GM18519 (cell line): ENCODE results near the gene PITRM1.

ENCODE experiments used
- ATAC-seq: cut with Tn5 transposase; IDR thresholded peaks from one replicate; pipeline ENCODE4 v1.9.1; 2021; ENCODE audit warnings: mild to moderate bottlenecking, moderate library complexity; ENCODE audit not compliant: unreplicated experiment, low FRiP score

PITRM1 gene

DNA sequence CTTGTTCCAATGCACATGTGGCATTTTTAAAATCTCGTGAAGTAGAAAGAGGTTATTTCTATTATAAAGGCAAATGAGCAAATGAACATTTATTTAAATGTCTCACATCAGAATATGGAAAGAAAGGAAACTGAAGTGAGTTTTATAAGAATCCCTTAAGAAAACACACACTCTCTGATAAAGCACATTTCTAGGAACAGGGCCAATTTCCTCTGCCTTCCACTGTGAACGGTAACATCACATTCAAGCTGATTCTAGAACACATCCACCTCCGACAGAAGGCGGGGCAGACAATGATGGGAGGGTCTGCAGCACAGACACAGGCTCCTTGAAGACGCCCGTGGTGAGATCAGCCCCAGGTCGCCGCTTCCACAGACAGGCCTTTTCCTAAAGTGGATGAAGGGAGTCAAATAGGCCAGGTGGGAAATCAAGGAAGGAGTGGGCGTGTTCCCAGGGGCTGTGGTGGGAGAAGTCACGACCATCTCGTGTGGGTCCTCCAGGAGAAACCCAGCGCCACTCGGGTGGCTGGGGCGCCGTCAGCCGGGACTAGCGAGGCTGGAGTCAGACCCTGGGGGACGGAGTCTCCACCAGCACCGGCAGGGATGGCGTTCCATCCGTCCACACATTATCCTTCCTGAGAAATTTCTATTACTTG lies 31.1 kb downstream of the PITRM1 start:
- ATAC-seq, result no peak

- ATAC-seq, result no peak
These were observed 32.3 kb downstream of the PITRM1 start for GRCh38 chr10:3140280-3140679.

- no peak for ATAC-seq
These were observed 33.2 kb downstream of the PITRM1 start for GRCh38 chr10:3139216-3139910.

DNA sequence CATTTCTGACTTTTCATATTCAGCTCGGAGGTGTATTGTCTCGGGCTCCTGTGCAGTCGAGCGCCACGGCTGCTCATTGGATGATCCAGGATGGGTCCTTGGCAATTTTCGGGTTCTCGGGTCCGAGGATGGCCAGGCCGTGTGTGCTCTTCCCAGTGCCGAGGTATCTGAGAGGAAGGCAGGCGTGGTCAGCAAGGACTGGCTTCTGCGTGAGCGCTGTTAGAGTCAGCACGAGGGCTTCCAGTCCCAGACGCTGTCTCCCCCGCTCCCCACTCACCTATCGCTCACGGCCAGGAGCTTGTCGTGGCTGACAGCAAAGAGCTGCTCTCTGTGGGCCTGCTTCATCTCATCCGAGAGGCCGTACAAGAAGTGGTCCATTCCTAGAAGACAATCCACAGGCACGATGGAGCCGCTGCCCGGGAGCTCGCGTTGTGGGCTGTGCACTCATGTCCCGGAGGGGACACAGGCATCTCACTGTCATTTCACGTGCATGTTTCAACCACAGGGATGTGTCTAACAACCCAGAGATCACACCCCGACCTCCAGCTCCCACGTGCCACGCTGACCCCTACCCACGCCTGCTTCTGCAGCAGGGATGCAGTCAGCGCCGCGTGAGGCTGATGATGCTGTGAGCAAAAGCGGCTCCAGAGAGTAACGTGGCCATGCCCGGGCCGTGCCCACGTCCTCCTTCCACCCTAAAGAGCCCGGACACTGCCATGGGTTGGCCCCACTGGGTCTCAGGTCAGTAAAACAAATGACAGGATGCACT lies 34.4 kb downstream of the PITRM1 start:
- ATAC-seq, result no peak

GRCh38 chr10:3136763-3137611 lies 35.6 kb downstream of the PITRM1 start:
- ATAC-seq, result no peak

DNA sequence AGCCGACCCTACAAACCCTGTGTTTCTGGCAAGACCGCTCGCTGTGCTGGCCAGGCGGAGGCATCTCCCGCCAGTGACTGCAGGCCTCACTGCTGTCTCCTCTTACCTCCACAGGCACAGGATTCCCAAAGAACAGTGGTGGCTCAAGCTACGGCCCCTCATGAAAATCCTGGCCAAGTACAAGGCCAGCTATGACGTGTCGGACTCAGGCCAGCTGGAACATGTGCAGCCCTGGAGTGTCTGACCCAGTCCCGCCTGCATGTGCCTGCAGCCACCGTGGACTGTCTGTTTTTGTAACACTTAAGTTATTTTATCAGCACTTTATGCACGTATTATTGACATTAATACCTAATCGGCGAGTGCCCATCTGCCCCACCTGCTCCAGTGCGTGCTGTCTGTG lies 36.2 kb downstream of the PITRM1 start:
- no peak for ATAC-seq

- ATAC-seq, result no peak
These were observed 37.6 kb downstream of the PITRM1 start for GRCh38 chr10:3135006-3135405.

GRCh38 chr10:3133948-3134347 lies 38.6 kb downstream of the PITRM1 start:
- ATAC-seq, result no peak

- ATAC-seq, result no peak
These were observed 40.3 kb downstream of the PITRM1 start for GRCh38 chr10:3132036-3133025.

- no peak for ATAC-seq
These were observed 41.5 kb downstream of the PITRM1 start for GRCh38 chr10:3131098-3131497.

GRCh38 chr10:3129581-3130340 lies 42.8 kb downstream of the PITRM1 start:
- ATAC-seq, result no peak

GRCh38 chr10:3128379-3129130 lies 44.0 kb downstream of the PITRM1 start:
- no peak for ATAC-seq

GRCh38 chr10:3127921-3128320 lies 44.7 kb downstream of the PITRM1 start:
- no peak for ATAC-seq

DNA sequence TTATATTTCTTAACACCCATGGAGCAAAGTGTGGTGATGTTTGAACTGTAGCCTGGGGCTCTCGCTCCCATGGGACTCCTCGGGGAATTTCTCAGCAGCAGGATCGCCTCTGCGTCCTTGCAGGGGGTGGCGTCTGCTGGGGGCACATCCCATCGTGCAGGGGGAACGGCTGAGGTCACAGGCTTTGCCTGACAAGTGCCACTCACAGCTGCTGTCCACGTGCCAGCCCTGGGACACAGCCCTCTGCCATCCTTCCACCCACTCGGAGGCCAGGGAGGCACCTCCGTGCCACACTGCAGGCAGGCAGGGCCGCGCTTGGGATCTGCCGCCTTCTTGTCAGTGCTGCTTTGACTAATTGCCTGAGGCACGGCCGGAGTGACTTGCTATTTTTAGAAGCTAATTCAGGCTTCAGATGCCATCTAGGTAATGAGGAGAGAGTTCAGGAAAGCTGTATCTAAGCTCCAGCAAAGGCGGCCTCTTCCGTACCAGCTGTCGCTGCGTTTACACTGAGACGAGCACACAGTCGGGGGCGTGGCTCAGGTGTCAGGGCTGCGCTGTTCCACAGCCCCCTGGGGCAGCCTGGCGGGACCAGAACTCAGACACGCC lies 45.7 kb downstream of the PITRM1 start:
- ATAC-seq, result no peak

DNA sequence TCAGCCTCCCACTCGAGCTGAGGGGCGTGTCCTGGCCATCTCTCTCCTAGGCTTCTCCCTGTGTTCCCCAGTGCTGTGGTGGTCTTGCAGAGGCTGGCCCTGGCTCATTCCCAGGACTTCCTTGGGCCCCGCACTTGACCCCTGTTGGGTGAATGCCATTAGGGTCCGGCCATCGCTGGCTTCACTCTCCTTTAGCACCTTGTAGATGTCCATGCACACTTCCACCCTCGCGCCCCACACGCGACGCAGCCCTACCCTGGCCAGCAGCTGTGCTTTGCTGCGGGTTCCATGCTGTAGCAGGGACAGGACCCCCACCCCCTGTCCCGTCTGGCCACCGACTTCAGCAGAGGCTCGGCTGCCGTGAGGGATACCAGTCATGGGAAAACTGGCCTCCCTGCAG lies 46.3 kb downstream of the PITRM1 start:
- ATAC-seq, result no peak

DNA sequence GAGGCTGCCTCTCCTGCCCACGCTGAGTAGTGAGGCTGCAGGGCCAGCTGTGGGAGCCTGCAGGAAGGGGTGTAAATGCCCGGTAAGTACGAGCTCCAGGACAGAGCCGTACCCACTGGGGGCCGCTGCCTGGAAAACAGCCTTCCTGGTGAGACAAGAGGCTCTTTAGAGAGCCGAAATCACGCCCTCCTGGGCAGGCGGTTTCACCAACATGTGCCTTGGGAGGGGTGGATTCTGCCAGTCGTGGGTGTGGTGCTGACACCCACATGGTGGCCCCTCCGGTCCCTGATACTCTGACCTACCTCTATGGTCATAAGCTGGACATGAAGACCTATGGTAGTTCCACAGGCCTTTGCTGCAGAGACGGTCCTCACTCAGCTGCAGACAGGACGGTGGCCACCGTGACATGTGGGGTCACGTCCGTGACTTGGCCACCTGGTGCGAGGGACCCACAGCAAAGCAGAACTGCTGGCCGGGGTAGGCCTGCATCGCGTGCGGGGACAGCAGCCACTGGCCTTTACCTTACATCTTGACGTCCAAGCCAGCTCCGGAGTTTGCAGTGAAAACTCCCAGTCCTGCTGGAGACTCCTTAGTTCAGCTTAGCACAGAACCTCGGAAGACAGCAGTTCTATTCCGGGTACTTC lies 46.9 kb downstream of the PITRM1 start:
- no peak for ATAC-seq
